Hypothalamus (tissue), 51 donors: ENCODE results near the gene VSX2.

Source experiments
- DNase-seq, 51 donors: peaks; one replicate each; lab custom pipeline; 2025; lab: John Stamatoyannopoulos, UW

VSX2 gene

DNA sequence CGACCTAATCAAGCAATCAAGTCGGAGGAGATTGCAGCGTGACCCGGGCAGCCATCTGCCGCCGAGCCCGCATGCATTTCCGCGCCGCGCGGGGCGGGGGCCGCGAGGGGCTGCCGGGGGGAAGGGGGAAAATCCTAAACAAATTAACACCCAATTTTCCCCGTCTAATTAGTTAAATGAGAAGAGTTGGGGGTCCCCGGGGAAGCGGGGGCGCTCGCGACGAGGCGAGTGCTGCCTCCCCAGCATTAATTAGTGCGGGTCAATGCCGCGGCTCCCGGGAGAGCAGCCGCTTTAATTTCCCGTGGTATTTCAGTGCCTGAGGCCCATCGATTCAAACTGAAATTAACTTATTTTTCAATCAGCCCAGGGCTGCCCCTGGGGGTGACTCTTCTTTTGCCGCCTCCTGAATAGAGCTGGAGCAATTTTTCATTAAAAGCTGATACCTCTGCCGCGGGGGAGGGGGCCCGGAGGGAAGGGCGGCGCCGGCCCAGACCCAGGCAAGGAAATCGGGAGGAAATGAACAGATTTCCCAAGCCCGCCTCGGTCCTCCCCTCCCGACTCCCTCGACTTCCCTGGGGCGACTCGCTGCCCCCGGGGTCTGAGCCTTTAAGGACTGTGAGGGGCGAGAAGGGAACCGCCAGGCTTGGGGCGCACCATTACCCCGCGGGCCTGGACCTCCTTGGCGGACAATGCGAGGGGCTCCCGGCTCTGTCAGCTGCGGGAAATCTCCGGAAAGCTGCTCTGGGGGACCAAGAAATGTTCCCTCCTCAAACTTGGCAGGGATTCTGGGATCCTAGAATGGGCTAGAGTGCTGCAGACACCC is 18.9 kb downstream of the VSX2 start:
- peak in 4 of 51 donors; percentile 4 to 32 (median 14) for DNase-seq

DNA sequence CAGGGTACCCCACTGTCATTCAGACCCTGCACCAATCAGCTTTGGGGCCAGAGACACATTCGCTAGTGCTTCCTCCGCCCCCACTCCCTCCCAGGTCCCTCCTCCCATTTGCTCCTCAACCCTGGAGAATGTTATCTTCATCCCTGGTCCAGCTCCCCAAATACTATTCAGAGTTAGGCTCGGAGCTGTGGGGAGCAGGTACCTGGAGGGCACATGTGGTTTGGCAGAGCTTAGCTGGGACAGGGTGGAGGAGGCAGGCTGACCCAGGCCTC is 19.5 kb downstream of the VSX2 start:
- DNase-seq, result no peak

DNA sequence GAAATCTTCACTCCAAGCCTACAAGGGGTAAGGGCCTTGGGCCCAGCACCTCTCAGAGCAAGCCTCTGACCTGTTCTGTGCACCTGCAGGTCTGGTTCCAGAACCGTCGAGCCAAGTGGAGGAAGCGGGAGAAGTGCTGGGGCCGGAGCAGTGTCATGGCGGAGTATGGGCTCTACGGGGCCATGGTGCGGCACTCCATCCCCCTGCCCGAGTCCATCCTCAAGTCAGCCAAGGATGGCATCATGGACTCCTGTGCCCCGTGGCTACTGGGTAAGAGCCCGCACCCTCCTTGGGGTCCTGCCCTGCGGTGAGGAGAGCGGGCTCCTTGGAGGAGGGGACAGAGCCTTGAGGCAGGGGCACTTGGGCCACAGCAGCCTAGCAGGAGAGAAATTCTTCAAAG is 20.3 kb downstream of the VSX2 start:
- DNase-seq, result no peak

DNA sequence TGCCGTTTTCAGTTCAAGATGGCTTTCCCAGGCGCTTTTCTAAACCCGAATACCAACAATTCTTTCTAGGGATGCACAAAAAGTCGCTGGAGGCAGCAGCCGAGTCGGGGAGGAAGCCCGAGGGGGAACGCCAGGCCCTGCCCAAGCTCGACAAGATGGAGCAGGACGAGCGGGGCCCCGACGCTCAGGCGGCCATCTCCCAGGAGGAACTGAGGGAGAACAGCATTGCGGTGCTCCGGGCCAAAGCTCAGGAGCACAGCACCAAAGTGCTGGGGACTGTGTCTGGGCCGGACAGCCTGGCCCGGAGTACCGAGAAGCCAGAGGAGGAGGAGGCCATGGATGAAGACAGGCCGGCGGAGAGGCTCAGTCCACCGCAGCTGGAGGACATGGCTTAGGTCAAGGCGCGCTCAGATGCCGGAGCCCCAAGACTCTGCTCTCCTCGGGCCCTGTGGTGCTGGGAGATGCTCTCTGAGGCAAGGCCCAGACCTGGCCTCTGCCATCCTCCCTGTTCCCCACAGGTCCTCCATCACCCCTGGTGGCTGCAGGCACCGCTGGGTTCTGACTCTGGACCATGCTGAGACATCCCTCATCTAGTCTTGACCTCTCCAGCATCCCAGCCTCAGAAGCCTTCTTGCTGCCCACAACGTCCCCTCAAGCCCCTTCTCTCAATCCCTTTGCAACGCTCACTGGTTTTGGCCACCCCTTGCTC is 21.4 kb downstream of the VSX2 start:
- no peak for DNase-seq

DNA sequence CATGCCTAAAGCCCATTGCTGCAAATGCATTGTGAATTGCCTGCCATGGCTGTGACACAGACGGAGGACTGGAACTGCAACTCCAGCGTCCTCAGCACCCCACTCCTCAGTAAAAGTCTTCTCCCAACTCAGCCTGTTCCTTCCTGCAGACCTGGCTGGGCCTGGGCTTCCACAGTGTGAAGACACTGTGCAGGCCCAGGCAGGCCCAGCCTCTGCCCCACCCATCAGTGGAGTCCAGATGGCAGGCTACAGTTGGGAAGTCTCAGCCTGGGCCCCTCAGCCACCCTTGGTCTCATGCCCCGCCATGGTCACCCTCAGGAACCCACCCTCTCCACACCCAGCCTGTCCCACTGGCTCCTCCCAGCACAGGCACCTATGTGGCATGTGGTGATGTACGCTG is 22.0 kb downstream of the VSX2 start:
- DNase-seq, result no peak

DNA sequence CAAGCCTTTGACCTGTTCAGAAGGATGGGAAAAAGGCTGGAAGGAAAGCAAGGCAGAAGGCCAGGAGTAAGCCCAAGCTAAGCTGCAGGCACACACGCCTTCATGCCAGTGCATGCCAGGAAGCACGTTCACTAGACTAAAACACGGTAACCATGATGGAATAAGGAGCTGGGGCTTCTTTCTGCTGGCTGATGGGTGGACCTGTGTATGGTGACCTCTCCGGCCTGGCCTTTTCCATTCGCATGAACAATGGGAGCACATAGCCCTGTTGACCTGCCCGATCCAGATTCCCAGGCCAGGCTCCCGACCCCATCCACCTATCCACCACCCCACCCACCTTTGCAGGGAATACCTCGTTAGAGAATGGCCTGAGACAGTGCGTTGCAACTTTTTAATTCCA is 22.8 kb downstream of the VSX2 start:
- DNase-seq, result no peak

- no peak for DNase-seq
Observed at GRCh38 chr14:74263181-74263580, 23.9 kb downstream of the VSX2 start.

DNA sequence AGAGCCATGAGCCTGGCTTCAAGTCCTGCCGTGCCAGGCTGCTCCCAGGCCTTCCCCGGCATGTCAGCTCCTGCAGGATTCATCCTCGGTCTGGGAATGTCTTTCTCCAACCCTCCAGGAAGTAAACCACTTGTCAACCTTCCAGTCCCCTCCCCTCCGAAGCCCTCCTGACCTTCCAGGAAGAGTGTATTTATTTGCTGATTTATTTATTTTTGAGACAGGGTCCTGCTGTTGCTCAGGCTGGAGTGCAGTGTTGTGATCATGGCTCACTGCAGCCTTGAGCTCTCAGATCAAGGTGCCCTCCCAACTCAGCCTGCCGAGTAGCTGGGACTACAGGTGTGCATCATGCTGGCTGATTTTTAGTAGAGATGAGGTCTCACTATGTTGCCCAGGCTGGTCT is 24.7 kb downstream of the VSX2 start:
- DNase-seq, result no peak

GRCh38 chr14:74265301-74265965 is 26.2 kb downstream of the VSX2 start:
- DNase-seq, result no peak

DNA sequence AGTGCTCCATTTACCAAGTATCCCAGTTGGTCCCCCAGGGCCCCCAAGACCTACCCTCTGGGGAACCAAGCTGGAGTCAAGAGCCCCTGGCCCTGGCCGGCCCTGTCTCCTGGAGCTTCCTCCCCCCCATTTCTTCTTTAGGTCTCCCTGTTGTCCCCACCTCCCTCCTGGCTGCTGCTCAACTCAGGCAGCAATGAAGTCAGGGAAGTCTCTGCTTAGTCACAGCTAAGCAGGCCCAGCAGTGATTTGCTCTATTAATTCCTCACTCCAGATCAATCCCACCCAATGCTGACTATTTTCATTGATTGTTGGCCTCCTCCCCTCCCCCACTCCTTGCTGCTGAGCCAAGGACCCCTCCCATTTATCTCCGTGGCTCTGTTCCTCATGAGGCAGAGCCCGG is 28.3 kb downstream of the VSX2 start:
- no peak for DNase-seq

DNA sequence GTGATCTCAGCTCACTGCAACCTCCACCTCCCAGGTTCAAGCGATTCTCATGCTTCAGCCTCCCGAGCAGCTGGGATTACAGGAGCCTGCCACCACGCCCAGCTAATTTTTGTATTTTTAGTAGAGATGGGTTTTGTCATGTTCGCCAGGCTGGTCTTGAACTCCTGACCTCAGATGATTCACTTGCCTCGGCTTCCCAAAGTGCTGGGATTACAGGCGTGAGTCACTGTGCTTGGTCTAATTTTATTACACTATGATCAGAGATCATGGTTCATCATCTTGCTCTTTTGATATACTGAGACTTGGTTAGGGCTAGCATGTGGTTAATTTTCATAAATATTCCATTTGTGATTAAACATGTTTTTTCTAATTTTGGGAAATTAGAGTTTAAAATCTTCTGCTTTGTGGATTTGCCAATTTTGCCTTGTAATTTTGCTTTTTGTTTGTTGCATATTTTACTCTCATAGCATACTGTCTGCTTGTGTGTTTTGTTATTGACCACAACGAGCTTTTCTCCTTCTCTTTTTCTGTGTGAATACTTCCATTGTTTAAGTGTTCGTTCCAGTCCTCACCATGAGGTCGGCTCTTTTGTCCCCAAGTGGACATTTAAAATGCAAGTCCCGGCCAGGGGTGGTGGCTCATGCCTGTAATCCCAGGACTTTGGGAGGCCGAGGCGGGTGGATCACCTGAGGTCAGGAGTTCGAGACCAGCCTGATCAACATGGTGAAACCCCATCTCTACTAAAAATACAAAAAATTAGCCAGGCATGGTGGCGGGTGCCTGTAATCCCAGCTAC is 31.3 kb downstream of the VSX2 start:
- DNase-seq, result peak in 21 of 51 donors; percentile 6 to 66 (median 24)

GRCh38 chr14:74271365-74271764 is 32.1 kb downstream of the VSX2 start:
- DNase-seq, result no peak

DNA sequence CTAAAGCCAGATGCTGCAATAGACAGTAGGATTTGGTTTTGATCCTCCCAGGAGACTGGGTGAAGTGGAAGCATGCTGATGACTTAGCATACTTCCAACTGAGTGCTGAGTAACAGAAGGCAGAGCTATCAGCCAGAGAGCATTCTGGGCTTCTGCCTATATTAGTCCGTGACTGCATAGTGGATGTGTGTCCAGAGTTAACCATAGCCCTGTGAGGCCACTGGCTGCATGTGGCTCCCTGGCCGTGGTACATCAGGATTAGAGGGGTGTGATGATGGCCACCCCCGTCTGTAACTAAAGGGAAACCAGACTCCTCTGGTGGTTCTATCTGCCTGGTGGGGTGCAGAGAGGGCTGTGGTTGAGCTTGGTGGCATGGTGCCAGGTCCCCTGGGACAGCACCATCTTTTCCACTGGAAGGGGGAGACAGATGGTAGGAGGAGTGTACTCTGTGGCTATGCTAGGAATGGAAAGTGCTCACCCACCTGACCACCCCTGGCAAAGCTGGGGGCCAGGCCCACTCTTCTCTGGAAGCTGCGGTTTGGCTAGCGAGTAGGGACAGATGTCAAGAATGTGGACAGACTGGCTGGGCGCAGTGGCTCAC is 36.1 kb downstream of the VSX2 start:
- DNase-seq, result no peak

DNA sequence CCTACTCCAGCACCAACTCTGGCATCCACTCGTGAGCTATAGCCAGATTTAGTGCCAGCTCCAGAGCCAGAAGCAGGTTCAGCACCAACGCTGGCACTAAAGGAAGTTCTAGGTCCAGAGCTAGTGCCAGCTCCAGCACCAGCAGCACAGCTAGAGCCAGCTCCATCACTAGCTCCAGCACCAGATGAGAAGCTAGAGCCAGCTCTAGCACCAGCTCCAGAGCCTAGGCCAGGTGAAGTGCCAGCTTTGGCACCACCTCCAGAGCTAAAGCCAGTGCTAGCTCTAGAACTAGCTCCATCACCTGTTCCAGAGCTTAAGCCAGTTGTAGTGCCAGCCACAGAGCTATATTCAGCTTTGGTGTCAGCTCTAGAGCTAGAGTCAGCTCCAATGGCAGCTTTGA is 38.8 kb downstream of the VSX2 start:
- no peak for DNase-seq

DNA sequence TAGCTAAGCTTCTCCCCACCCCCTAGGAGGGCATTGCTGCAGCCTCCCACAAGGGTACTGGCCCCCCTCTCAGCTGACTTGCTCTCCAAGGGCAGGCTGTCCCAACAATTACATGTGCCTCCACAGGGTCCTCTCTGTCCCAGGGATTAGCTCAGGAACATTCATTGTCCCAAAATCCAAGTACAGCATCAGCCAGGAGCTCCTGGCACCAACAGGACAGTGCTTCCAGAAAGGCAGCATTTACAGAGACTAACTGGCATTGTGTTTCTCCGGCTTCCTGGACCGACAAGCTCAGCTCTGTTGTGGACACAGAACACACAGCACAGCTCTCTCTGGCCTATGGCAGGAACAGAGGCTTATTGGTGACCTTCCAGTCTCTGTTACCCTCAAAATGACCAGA is 41.8 kb downstream of the VSX2 start:
- peak in 13 of 51 donors; percentile 11 to 59 (median 34) for DNase-seq

DNA sequence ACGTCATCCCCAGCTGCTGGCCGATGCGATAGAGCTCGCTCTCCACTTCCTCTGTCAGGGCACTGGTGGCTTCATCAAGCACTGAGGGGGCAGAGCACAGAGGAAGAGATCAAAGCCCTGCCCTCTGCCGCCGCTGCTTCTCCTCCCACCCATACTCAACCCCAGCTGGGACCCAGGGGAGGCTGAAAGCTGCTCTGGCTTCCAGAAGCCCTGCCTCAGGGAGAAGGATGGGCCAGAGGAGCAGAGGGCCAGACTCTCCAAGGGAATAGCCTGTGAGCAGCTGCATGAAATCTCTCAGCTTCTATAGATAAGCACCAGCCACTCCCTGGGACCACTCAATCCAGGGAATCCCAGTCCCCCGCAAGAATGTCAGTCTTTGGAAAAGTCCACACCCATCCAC is 47.5 kb downstream of the VSX2 start:
- DNase-seq, result no peak

DNA sequence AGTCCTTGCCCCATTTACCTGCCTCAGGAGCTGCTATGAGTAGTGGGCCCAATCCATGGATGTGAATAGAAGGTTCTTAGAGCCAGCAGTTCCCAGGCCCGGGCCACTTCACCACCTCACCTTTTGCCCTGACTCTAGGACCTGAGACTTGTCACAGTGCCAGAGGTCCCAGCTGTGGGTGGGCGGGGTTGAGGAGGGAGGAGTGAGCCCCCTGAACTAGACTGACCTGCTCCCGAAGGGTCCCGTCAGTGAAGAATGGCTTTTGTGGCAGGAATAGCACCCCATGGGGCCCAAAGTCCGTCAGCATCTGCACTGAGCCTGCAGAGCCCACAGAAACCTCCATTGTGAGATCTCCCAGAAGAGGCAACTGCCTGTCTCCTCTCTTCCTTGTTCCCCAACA is 50.6 kb downstream of the VSX2 start:
- DNase-seq, result no peak

- no peak for DNase-seq
Observed at GRCh38 chr14:74290415-74290814, 51.2 kb downstream of the VSX2 start.

DNA sequence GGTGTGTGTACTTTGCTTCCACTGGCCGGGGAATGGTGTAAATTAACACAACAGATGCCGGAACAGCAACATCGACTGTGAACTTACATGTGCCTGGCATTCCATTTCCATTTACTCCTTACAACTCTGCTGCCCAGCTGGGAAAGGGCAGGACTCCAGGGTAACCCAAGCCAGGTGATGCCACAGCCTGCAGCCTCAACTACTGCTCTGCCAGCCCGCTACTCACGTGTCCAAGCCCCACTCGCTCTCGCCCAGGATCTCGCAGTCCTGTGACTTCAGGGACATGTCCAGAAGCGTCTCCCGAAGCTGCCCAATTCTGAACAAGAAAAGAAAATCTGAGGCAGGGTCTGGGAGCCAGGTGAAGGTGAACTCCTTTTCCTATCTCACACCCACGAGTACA is 52.8 kb downstream of the VSX2 start:
- DNase-seq, result no peak

GRCh38 chr14:74293606-74294005 is 54.4 kb downstream of the VSX2 start:
- DNase-seq, result no peak

DNA sequence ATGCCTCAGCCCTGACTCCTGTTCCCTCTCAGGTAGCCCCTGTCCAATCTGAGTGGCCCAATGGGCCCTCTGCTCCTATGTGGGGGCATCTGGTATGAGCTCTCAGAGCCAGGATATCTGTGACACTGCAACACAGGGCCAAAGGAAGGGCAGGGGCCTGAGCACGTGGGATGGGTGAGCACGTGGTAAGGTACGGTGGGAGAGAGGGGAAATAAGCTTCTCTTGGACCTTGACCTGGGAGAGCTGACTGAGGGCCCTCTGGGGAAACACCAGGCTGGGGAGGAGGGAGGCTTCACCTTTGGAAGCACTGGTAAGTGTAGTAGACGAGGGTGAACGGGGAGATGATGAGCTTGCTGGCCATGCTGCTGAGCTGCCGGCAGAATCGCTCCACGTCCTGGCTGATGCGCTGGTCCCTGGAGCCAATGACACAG is 56.8 kb downstream of the VSX2 start:
- no peak for DNase-seq
